Calu3 (cell line): ENCODE measurements around the gene TESK2. TPM values are rescaled to one million over a fixed set of nuclear protein-coding genes. Genes with fewer than 3 reads are reported as not detected.

Experiments
- BruUV-seq: library from RNA; stranded (reverse); fragments of 400-500 nt; replicated peaks from 2 replicates; lab custom pipeline; 2021; lab: Mats Ljungman, UMichigan
- CTCF ChIA-PET: fragments of 300-600 bp; sonication (Branson Sonifier 250); formaldehyde crosslinking; loops from one replicate; lab custom pipeline; 2022; ENCODE audit warnings: antibody characterized with exemption; lab: Charles Lee
- DNase-seq: peaks from one replicate; pipeline ENCODE4 v3.0.0; 2022
- H3K27ac Mint-ChIP-seq: one replicate; pipeline ENCODE4 v1.8.0; 2022; ENCODE audit warnings: mixed read lengths; ENCODE audit not compliant: unreplicated experiment
- H3K27me3 Mint-ChIP-seq: one replicate; pipeline ENCODE4 v1.8.0; 2022; ENCODE audit warnings: mixed read lengths; ENCODE audit not compliant: unreplicated experiment
- H3K36me3 Mint-ChIP-seq: one replicate; pipeline ENCODE4 v1.8.0; 2022; ENCODE audit warnings: mild to moderate bottlenecking, moderate library complexity, mixed read lengths; ENCODE audit not compliant: insufficient read depth, unreplicated experiment
- H3K4me1 Mint-ChIP-seq: one replicate; pipeline ENCODE4 v1.8.0; 2022; ENCODE audit warnings: mild to moderate bottlenecking, low read depth, mixed read lengths; ENCODE audit not compliant: unreplicated experiment
- H3K4me3 Mint-ChIP-seq: one replicate; pipeline ENCODE4 v1.8.0; 2022; ENCODE audit warnings: mild to moderate bottlenecking, low read depth, moderate library complexity, mixed read lengths; ENCODE audit not compliant: unreplicated experiment
- H3K9me3 Mint-ChIP-seq: one replicate; pipeline ENCODE4 v1.8.0; 2022; ENCODE audit warnings: low read depth, mixed read lengths; ENCODE audit not compliant: unreplicated experiment
- CTCF ChIP-seq: fragments of 200-600 bp; IDR thresholded peaks from one replicate; pipeline ENCODE4 v1.8.0; 2022; ENCODE audit warnings: antibody characterized with exemption; ENCODE audit not compliant: unreplicated experiment
- intact Hi-C: fragments of 100-400 bp; cut with micrococcal nuclease; formaldehyde crosslinking; loops from one replicate; pipeline ENCODE4 v1.10.0; 2022; ENCODE audit not compliant: unreplicated experiment
- total RNA-seq: library from RNA; stranded (reverse); gene quantifications from 2 replicates; pipeline ENCODE4 v1.2.3, GENCODE V29; 2022

The TESK2 gene
- total RNA-seq, 1 experiment from 2014 or later, result 2.3 TPM

GRCh38 chr1:45380125-45380524 is 110.8 kb downstream of the TESK2 start:
- Mint-ChIP-seq H3K4me3 (no peak overlapping the region), H3K4me1 (no peaks in the 10 kb centered on the region)
- CTCF ChIA-PET, result no interaction called here

GRCh38 chr1:45379524-45379923 is 111.4 kb downstream of the TESK2 start:
- no TSS peak for BruUV-seq

More at GRCh38 chr1:45380125-45380524, 110.8 kb downstream of the TESK2 start:
- no peak for TF ChIP-seq CTCF
- no peak for DNase-seq
- H3K27ac Mint-ChIP-seq, result no peak overlapping the region
- H3K36me3 Mint-ChIP-seq, result no peaks in the 10 kb centered on the region
- intact Hi-C loops, result no loop called here
- no peaks in the 10 kb centered on the region for H3K9me3 Mint-ChIP-seq
- no peaks in the 10 kb centered on the region for H3K27me3 Mint-ChIP-seq
- no TSS peak for BruUV-seq

GRCh38 chr1:45378184-45378583 is 112.8 kb downstream of the TESK2 start:
- no peaks in the 10 kb centered on the region for H3K27me3 Mint-ChIP-seq
- no peaks in the 10 kb centered on the region for H3K36me3 Mint-ChIP-seq
- no peak for DNase-seq
- BruUV-seq, result no TSS peak
- H3K27ac Mint-ChIP-seq, result no peak overlapping the region
- intact Hi-C loops, result no loop called here
- no peak for TF ChIP-seq CTCF
- H3K4me3 Mint-ChIP-seq, result no peak overlapping the region
- CTCF ChIA-PET, result no interaction called here
- H3K9me3 Mint-ChIP-seq, result no peaks in the 10 kb centered on the region
- H3K4me1 Mint-ChIP-seq, result no peaks in the 10 kb centered on the region

More at GRCh38 chr1:45379524-45379923, 111.4 kb downstream of the TESK2 start:
- Mint-ChIP-seq H3K27ac (no peak overlapping the region), H3K27me3 (no peaks in the 10 kb centered on the region), H3K36me3 (no peaks in the 10 kb centered on the region), H3K9me3 (no peaks in the 10 kb centered on the region), H3K4me3 (no peak overlapping the region), H3K4me1 (no peaks in the 10 kb centered on the region)
- CTCF ChIA-PET, result interaction anchor here (0.7 kb wide), 1 partner anchor 418 kb away, joined by 3 read pairs; no protein-coding TSS in a partner anchor
- no peak for TF ChIP-seq CTCF
- no peak for DNase-seq
- intact Hi-C loops, result no loop called here

GRCh38 chr1:45375104-45376090 is 115.6 kb downstream of the TESK2 start:
- intact Hi-C loops, result no loop called here
- no peaks in the 10 kb centered on the region for H3K4me1 Mint-ChIP-seq
- TF ChIP-seq CTCF, result no peak
- H3K36me3 Mint-ChIP-seq, result no peaks in the 10 kb centered on the region
- no peak overlapping the region for H3K27ac Mint-ChIP-seq
- no TSS peak for BruUV-seq
- peak; percentile 5 for DNase-seq
- CTCF ChIA-PET, result interaction anchor here (0.6 kb wide), 1 partner anchor 345 kb away, joined by 4 read pairs; no protein-coding TSS in a partner anchor
- no peak overlapping the region for H3K4me3 Mint-ChIP-seq
- H3K9me3 Mint-ChIP-seq, result no peaks in the 10 kb centered on the region
- H3K27me3 Mint-ChIP-seq, result no peaks in the 10 kb centered on the region
